B cell (primary cell): ENCODE results near the gene EID2B. TPM values are rescaled to one million over a fixed set of nuclear protein-coding genes. Genes with fewer than 3 reads are reported as not detected.

Source experiments
- ATAC-seq: fragments of 200-7000 bp; cut with Tn5 transposase; one replicate; pipeline ENCODE4 v1.10.0; 2021; ENCODE audit warnings: low read depth, mild to moderate bottlenecking, moderate number of reproducible peaks, moderate library complexity
- CTCF ChIA-PET: fragments of 350-600 bp; sonication (Branson Sonifier 250); formaldehyde crosslinking; loops from one replicate; lab custom pipeline; 2021; ENCODE audit warnings: antibody characterized with exemption, inconsistent platforms; lab: Charles Lee
- POLR2A ChIA-PET: fragments of 350-600 bp; sonication (Branson Sonifier 250); formaldehyde crosslinking; loops from one replicate; lab custom pipeline; 2021; ENCODE audit warnings: antibody characterized with exemption; lab: Charles Lee
- DNase-seq: peaks from one replicate; pipeline ENCODE4 v3.0.0; 2013
- H2AFZ ChIP-seq: 2 replicates; pipeline ENCODE4 v1.6.1; 2012; ENCODE audit warnings: mild to moderate bottlenecking, low read depth, low read length; ENCODE audit not compliant: insufficient read depth, poor library complexity, severe bottlenecking
- H3K27ac ChIP-seq, 2 donors: 1 replicate in 1 of 2; 2 replicates in 1 of 2; pipeline ENCODE4 v1.5.1; 2012 to 2013; ENCODE audit warnings: low read length in 2 of 2, mild to moderate bottlenecking in 2 of 2, moderate library complexity in 1 of 2
- H3K27me3 ChIP-seq, 4 experiments: fragments of 200-600 bp in 1 of 4; sonication (generic) in 1 of 4; replicated peaks in 1 of 4; 1 replicate in 2 of 4; 2 replicates in 2 of 4; pipeline versions ENCODE4 v1.6.1 to v1.7.0; 2013 to 2016; ENCODE audit warnings: low read length in 3 of 4, mild to moderate bottlenecking in 2 of 4, mixed read lengths in 1 of 4, moderate library complexity in 1 of 4; ENCODE audit not compliant: insufficient read depth in 4 of 4, control insufficient read depth in 3 of 4; ENCODE audit errors: control extremely low read depth in 1 of 4
- H3K36me3 ChIP-seq, 2 experiments: replicated peaks in 1 of 2; 1 replicate in 1 of 2; 2 replicates in 1 of 2; pipeline versions ENCODE4 v1.6.1 to v1.7.1; 2013; ENCODE audit warnings: low read length in 1 of 2; ENCODE audit not compliant: insufficient read depth in 2 of 2, control insufficient read depth in 1 of 2; ENCODE audit errors: control extremely low read depth in 1 of 2, extremely low read depth in 1 of 2
- H3K4me1 ChIP-seq, 2 donors: fragments of 200-600 bp in 1 of 2; sonication (generic) in 1 of 2; 1 replicate in 1 of 2; 2 replicates in 1 of 2; pipeline versions ENCODE4 v1.5.1 to v1.6.1; 2013 to 2017; ENCODE audit warnings: low read length in 2 of 2; ENCODE audit not compliant: control insufficient read depth in 2 of 2, insufficient read depth in 2 of 2
- H3K4me2 ChIP-seq: replicated peaks from 2 replicates; pipeline ENCODE3; 2012; ENCODE audit warnings: mild to moderate bottlenecking, low read depth, low read length; ENCODE audit not compliant: poor library complexity, severe bottlenecking
- H3K4me3 ChIP-seq, 5 experiments: fragments of 200-600 bp in 1 of 5; sonication (generic) in 1 of 5; 1 replicate in 3 of 5; 2 replicates in 2 of 5; pipeline versions ENCODE4 v1.5.1 to v1.7.0; 2011 to 2016; ENCODE audit warnings: low read length in 4 of 5, mild to moderate bottlenecking in 4 of 5, low read depth in 2 of 5, control low read depth in 1 of 5, moderate library complexity in 1 of 5; ENCODE audit not compliant: insufficient read depth in 1 of 5; ENCODE audit errors: control extremely low read depth in 1 of 5, extremely low read depth in 1 of 5
- H3K79me2 ChIP-seq: fragments of 200-600 bp; sonication (generic); one replicate; pipeline ENCODE4 v1.6.0; 2016; ENCODE audit warnings: low read length; ENCODE audit not compliant: control insufficient read depth, insufficient read depth
- H3K9ac ChIP-seq: fragments of 200-600 bp; sonication (generic); 2 replicates; pipeline ENCODE4 v1.6.1; 2017; ENCODE audit warnings: mild to moderate bottlenecking, low read length, moderate library complexity
- H3K9me3 ChIP-seq, 3 donors: one replicate each; pipeline versions ENCODE4 v1.6.1 to v1.7.1; 2013; ENCODE audit warnings: low read length in 2 of 3; ENCODE audit not compliant: control insufficient read depth in 2 of 3, insufficient read depth in 1 of 3; ENCODE audit errors: control extremely low read depth in 1 of 3
- H4K20me1 ChIP-seq: 2 replicates; pipeline ENCODE4 v1.6.0; 2012; ENCODE audit warnings: mild to moderate bottlenecking, low read length; ENCODE audit not compliant: insufficient read depth, control insufficient read depth, poor library complexity, severe bottlenecking
- H3K27ac Mint-ChIP-seq: one replicate; pipeline ENCODE4 v1.8.0; 2021; ENCODE audit warnings: mixed read lengths
- H3K27me3 Mint-ChIP-seq: one replicate; pipeline ENCODE4 v1.8.0; 2021; ENCODE audit warnings: mixed read lengths
- H3K4me1 Mint-ChIP-seq: one replicate; pipeline ENCODE4 v1.8.0; 2021; ENCODE audit warnings: mixed read lengths
- H3K4me3 Mint-ChIP-seq: one replicate; pipeline ENCODE4 v1.8.0; 2021; ENCODE audit warnings: mixed read lengths
- H3K9me3 Mint-ChIP-seq: one replicate; pipeline ENCODE4 v1.8.0; 2022; ENCODE audit warnings: mixed read lengths; ENCODE audit not compliant: insufficient read depth
- CTCF ChIP-seq: fragments of 200-600 bp; IDR thresholded peaks from one replicate; pipeline ENCODE4 v1.8.0; 2022; ENCODE audit warnings: antibody characterized with exemption, mild to moderate bottlenecking
- EZH2 ChIP-seq: IDR thresholded peaks from 2 replicates; pipeline ENCODE4 v1.6.1; 2012; ENCODE audit warnings: borderline replicate concordance, low read depth, mild to moderate bottlenecking, moderate library complexity, low read length; ENCODE audit not compliant: insufficient read depth, poor library complexity, severe bottlenecking
- WGBS: methylation state at CpG from one replicate; pipeline ENCODE4 v1.1.5; 2013; ENCODE audit warnings: missing lambda C conversion rate; ENCODE audit not compliant: insufficient coverage; 5-methylcytosine and 5-hydroxymethylcytosine counted together
- intact Hi-C: fragments of 100-400 bp; cut with micrococcal nuclease; formaldehyde crosslinking; loops from one replicate; pipeline ENCODE4 v1.10.0; 2022
- polyA plus RNA-seq: library from polyadenylated mRNA; depleted of rRNA; stranded (reverse); fragments of >200 nt; gene quantifications from 2 replicates; pipeline ENCODE4 v1.2.3, GENCODE V29; 2012
- total RNA-seq, 2 donors: library from RNA; stranded (reverse); fragments of 120-200 nt in 1 of 2; gene quantifications; 1 replicate in 1 of 2; 2 replicates in 1 of 2; pipeline versions ENCODE4 v1.2.3 to v1.2.4, GENCODE V29; 2013 to 2022

Gene EID2B
- total and polyA plus RNA-seq, 2 donors (not counting 1 experiment from before 2014, with no cell fraction given): 3.0 to 6.0 TPM

GRCh38 chr19:39557811-39558623 lies 25.4 kb upstream of the EID2B start:
- peak overlapping the region; percentile 74 for H3K4me3 Mint-ChIP-seq
- H3K4me1 Mint-ChIP-seq: peaks cover 24% of the 10 kb centered on the region
- Histone ChIP-seq H3K27me3 (no peaks in the 10 kb centered on the region), H2AFZ (peak overlapping the region; percentile 66), H3K27ac (peak overlapping the region in 1 of 2 donors; percentile 29), H3K36me3 (no peaks in the 10 kb centered on the region), H3K4me1 (peaks cover under 1 to 16% of the 10 kb centered on the region in 2 donors), H3K9ac (peak overlapping the region; percentile 26), H3K4me3 (peak overlapping the region in 2 of 5 experiments; percentile 5 to 18), H4K20me1 (no peaks in the 10 kb centered on the region), H3K79me2 (no peaks in the 10 kb centered on the region), H3K9me3 (no peaks in the 10 kb centered on the region), H3K4me2 (peak overlapping the region; percentile 36)
- WGBS: 68% methylated on average over 3 of the region's 5 CpGs
- ChIA-PET POLR2A (no interaction called here), CTCF (no interaction called here)
- no peaks in the 10 kb centered on the region for H3K9me3 Mint-ChIP-seq
- TF ChIP-seq CTCF: no peak
- TF ChIP-seq EZH2: no peak
- ATAC-seq (peak; percentile 43), DNase-seq (peak; percentile 11)
- peak overlapping the region; percentile 77 for H3K27ac Mint-ChIP-seq
- H3K27me3 Mint-ChIP-seq: no peaks in the 10 kb centered on the region
- intact Hi-C loops: no loop called here

GRCh38 chr19:39555883-39556282 lies 23.2 kb upstream of the EID2B start:
- H3K9ac ChIP-seq: no peak overlapping the region
- ATAC-seq (no peak), DNase-seq (no peak)
- no peaks in the 10 kb centered on the region for H3K27me3 ChIP-seq
- no peak overlapping the region for H3K27ac ChIP-seq
- WGBS: 0% methylated on average over 1 of the region's 1 CpG
- H3K79me2 ChIP-seq: no peaks in the 10 kb centered on the region
- intact Hi-C loops: no loop called here
- POLR2A ChIA-PET: no interaction called here
- TF ChIP-seq CTCF (no peak), EZH2 (no peak)
- H3K36me3 ChIP-seq: no peaks in the 10 kb centered on the region
- no peak overlapping the region for H3K4me3 ChIP-seq
- CTCF ChIA-PET: no interaction called here
- no peaks in the 10 kb centered on the region for H4K20me1 ChIP-seq
- peaks cover 38% of the 10 kb centered on the region for H3K4me1 Mint-ChIP-seq
- no peaks in the 10 kb centered on the region for H3K9me3 ChIP-seq
- no peaks in the 10 kb centered on the region for H3K9me3 Mint-ChIP-seq
- peaks cover 16 to 33% of the 10 kb centered on the region in 2 donors for H3K4me1 ChIP-seq
- no peak overlapping the region for H3K4me3 Mint-ChIP-seq
- no peak overlapping the region for H2AFZ ChIP-seq
- H3K27me3 Mint-ChIP-seq: no peaks in the 10 kb centered on the region
- no peak overlapping the region for H3K4me2 ChIP-seq
- H3K27ac Mint-ChIP-seq: no peak overlapping the region
